Measurements from ENCODE around the gene IFNG.
A peak's percentile ranks its signal among the peaks of the same experiment; 100 is the strongest.

Gene IFNG

DNA sequence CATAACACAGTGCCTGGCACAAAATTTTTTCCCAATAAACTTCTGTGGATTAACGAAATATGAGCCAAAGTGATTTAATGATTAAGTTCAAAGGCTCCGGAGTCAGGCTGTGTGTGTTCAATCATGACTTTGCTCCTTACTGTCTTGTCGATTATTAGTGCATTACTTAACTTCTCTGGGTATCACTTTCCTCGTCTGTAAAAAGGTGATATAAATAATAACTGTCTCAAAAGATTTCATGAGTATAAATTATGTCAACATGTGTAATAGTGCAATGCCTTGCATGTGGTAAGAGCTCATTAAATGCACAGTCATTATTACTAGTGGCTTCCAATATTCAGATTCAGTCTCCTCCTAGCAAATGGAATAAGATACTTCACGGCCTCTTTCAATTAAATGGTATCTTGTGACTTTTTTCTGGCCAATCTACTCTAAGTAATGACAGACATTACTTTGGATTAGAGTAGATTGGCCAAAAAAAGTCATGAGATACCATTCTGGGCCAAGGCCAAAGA is 6.8 kb upstream of the IFNG start:
- DNase-seq (ENCODE audit: low read depth in 2 of 2), result no peak

DNA sequence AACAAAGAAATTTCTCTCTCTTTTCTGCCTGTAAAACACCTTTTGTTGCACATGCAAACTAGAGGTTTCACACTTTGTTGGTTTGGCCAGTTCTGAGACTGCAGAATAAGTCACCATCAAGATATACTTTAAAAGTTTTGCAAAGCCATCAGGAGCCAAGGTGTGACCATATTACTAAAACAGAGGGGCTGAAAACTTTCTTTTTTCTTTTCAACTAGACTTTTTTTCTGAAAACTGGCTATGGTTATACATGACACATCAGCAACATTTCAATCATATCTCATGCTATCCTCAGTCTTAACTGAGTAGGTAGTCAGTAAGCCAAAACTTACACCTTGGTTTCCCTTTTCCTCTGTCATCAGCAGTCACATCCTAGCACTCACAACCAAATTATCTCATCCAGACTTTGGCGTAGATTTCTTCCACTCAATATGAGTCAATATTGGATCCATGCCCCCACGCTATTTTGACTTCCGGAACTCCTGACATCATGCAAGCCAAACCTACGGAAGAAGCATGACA is 4.1 kb upstream of the IFNG start:
- DNase-seq (ENCODE audit: low read depth in 2 of 2), result no peak

DNA sequence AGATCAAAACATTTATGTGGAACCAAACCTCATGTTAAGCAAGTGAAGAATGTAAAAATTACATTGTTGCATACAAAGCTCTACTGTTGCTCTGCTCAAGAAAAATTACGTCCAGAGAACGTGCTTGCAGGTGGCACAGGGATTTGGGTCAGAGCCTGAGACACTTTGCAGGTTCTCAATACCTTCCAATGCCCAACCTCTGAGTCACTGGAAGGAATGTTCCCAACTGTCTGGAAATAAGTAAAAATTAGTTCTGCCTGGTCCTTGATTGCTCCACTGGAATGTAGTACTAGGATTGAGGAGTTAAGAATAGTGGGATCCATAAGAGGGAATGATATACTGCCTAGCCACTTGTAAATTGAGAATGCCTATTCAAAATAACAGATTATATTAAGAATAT is 2.8 kb upstream of the IFNG start:
- no peak for DNase-seq (ENCODE audit: low read depth in 2 of 2)

DNA sequence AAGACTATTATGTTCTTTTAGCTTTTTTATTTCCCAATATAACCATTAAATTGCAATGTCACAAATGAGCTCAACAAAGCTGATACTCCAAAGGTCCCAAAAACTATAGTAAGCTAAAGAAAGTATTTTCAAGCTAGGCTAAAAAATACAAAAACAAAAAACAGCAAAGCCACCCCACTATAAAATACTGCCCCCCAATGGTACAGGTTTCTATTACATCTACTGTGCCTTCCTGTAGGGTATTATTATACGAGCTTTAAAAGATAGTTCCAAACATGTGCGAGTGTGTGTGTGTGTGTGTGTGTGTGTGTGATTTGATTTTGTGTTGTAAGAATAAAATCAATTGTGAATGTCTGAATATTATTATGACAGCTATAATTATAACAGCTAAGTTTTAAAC is 1.1 kb downstream of the IFNG start:
- DNase-seq (ENCODE audit: low read depth in 2 of 2), result no peak

DNA sequence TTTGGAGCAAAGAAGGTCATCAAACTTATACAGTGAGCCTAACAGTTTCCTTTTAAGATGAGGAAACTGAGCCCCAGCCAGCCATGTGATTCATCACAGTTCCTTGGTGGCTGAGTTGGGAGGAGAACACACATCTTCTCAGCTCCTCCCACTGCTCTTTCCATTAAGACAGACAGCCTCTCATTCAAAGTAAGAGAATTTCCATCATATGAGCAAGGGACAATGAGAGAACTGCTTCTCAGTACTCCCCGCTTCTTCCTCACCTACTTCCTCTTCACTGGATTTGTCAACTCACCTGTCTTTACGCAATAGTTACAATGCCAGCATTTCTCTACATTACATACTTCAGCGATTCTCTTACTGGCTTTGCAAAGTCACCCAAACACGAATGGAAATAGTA is 2.2 kb downstream of the IFNG start:
- DNase-seq (ENCODE audit: low read depth in 2 of 2), result no peak

DNA sequence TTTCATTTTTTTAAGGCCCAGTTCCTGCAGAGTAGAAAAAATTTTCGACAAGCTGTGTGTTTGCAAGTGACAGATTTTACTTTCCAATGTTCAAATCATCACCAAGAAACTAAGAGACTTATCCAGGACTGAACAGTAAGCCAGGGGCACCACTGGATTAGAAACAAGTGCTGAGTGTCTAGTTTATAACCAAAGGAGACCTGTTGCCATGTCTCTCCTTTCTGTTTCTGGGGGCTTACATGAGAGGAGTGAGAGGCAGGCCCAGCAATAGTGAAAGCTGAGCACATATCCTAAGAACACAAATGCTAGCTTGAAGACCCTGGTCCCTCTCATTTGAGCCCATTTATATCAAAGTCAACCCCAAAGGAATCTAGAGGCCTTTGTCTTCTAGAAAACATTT is 2.9 kb downstream of the IFNG start:
- DNase-seq (ENCODE audit: low read depth in 2 of 2), result no peak

DNA sequence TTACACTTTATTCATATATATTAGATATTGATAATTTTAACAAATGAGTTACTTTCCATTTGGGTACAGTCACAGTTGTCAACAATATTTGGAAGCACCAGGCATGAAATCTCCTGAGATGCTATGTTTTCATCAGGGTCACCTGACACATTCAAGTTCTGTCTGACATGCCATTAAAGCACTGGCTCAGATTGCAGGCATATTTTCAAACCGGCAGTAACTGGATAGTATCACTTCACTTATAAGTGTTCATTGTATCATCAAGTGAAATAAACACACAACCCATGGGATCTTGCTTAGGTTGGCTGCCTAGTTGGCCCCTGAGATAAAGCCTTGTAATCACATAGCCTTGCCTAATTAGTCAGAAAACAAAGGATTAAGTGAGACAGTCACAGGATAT is 4.8 kb downstream of the IFNG start:
- DNase-seq (ENCODE audit: low read depth in 2 of 2), result no peak

DNA sequence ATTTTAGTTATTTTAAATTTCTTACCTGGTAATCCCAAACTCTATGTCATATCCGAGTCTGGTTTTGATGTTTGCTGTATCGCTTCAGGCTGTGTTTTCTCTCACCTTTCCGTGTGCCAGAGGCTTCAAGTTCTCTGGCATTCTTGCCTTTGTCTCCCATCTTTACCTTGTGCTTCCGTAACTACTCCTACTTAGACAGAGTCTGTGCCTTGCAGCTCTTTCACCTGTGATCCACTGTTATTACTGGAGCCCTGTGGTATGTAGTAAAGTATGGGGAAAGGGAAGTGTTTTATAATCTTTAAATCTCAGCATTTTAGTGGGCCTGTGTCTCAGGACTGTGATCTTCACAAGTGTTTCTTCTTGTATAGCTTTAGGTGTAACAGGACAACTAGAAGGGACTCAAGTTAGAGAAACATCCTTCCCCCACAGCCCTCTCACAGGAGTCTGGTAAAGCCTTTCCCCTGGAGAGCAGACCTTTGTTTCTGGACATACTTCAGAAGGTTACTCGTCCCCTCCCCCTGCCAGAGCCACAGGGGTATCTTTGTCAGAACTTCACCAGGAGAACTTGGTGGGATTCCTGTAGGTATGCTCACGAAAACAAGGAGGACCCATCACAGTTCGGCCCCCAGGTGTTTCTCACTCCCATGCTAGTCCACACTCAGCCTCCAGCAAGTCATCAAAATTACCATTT is 11.1 kb downstream of the IFNG start:
- DNase-seq (ENCODE audit: low read depth in 2 of 2), result no peak

DNA sequence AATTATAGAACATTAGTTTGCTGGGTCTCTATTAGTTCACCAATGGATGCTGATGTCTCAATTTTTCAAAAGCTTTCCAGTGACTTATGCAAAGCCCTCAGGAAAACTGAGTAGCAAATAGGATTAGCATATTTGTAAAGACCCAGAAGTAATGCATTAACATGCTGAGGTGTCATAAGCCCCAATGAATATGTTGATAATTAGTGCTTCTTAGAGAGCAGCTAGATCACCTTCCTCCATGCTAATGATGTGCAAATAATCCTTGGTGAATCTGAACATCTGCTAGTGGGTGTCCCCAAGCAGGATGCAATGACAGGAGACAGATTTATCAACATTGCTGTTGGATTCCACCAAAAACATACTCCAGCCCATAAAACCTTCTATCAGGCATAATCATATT is 19.0 kb downstream of the IFNG start:
- no peak for DNase-seq (ENCODE audit: low read depth in 2 of 2)

DNA sequence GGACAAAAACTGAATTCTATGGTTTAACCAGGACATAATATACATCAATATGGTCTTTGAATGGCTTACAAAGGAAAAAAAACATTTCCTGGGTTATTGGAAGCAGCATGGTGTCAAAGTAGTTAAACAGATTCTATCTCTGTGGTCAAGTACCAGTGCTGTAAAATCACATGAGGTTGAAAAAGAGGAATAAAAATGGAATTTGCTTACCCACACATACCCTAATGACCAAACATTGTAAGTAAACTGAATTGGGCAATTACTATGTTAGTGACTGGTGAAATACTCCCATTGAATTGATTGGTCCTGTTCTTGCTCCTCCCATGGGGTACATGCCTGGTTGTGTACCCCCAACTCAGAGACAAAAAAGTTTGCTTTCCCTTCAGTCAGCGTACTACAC is 19.6 kb downstream of the IFNG start:
- no peak for DNase-seq (ENCODE audit: low read depth in 2 of 2)

DNA sequence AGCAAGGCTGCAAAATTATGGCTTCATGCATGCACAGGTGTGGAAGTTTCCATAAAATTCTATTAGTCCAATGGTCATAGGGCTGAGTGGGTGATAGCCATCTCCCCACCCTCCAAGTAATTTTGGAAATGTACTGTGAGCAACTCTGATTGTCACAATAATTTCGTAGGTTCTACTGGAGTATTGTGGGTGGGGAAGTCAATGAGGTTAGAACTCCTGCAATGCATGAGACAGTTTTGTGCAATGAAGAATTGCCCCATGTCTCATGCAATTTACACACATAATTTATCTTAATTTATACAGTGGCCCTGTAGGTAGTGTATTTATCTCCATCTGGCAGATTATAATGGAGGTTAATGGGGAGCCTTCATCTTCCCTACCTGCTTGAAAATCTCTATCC is 20.5 kb downstream of the IFNG start:
- DNase-seq (ENCODE audit: low read depth in 2 of 2), result no peak

DNA sequence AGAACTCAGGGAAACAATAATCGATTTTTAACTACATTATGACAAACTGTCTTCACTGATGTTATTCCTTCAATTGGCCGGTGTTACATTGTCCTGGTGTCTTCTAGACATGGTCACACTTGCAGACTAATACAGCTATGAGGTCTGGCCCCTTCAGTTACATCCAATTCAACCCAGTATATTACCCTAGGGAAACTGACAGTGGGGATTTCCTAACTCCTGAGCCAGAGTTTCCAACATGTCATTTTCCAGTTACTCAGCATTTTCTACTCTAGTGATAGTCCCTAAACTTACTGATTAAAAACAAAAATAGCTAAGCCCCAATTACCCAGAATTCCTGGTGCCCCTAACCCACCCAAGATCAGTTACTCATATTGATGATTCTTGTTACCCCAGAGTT is 21.1 kb downstream of the IFNG start:
- DNase-seq (ENCODE audit: low read depth in 2 of 2), result no peak

DNA sequence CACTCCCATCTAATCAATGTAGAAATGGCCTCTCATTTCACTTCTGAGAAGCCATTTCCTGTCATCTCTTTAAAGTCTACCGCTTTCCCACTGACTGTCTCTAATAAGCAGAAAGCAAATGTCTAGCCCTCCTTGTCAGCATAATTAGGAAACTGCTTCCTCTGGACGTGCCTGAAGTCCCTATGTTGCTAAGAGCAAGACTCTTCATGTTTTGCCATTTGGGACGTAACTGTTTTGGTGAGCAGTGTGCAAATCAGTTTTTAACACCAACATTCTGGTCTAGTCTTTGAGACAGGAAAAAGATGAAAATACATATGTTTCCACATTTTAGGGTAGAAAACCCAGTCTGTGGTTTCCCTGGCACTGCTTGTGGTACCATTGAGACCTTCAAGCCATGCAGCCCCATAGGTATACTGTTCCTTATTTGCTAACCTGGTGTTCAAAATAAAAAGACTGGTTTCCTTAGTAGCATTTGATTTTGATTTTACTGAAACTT is 22.2 kb downstream of the IFNG start:
- no peak for DNase-seq (ENCODE audit: low read depth in 2 of 2)

DNA sequence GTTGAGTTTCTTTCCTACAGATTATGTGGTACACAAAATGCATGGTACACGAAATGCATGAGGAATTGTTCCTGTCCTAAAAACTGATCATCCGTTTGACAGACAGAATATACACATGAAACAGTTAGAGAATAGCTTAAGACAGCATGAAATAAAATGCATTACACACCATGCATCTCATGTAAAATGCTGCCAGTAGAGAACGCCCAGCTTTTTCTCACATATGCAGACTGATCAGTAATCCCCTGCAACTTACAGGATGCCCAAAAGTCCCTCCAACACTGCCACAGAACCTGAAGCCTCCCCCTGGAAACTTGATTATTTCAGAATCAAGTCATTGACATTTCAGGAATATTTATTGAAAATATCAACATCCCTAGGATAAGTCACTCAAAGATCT is 24.0 kb downstream of the IFNG start:
- no peak for DNase-seq (ENCODE audit: low read depth in 2 of 2)

DNA sequence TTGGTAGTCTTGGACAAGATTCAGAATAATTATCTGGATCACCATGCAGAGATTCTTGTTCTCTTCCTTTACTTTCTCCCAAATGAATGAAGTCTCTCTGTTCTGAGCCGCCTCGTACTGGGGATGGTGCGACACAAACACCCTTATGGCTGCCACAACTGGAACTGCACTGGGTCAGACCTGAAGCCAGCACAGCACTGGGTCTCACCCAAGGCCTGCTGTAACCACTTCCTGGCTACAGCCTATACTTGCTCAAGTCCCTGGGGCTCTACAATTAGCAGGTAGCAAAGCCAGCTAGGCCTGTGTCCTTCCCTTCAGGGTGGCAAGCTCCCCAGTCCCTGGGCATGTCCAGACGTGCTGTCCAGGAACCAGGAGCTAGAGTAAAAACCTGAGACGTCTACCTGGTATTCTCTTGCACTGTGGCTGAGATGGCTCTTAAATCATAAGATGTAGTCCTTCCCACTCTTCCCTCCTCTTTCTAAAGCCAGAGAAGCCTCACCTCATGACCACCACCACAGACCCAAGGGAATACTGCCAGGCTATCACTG is 27.6 kb downstream of the IFNG start:
- no peak for DNase-seq (ENCODE audit: low read depth in 2 of 2)

DNA sequence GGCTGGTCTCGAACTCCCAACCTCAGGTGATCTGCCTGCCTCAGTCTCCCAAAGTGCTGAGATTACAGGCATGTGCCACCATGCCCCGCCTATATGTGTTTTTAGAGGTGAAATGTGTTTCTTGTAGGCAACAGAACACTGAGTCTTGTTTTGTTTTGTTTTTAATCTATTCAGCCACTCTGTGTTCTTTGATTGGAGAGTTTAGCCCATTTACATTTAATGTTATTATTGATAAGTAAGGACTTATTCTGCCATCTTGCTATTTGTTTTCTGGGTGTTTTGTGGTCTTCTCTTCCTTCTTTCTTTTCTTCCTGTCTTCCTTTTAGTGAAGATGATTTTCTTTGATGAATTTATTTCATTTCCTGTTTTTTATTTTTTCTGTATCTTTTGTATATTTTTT is 29.6 kb downstream of the IFNG start:
- no peak for DNase-seq (ENCODE audit: low read depth in 2 of 2)

DNA sequence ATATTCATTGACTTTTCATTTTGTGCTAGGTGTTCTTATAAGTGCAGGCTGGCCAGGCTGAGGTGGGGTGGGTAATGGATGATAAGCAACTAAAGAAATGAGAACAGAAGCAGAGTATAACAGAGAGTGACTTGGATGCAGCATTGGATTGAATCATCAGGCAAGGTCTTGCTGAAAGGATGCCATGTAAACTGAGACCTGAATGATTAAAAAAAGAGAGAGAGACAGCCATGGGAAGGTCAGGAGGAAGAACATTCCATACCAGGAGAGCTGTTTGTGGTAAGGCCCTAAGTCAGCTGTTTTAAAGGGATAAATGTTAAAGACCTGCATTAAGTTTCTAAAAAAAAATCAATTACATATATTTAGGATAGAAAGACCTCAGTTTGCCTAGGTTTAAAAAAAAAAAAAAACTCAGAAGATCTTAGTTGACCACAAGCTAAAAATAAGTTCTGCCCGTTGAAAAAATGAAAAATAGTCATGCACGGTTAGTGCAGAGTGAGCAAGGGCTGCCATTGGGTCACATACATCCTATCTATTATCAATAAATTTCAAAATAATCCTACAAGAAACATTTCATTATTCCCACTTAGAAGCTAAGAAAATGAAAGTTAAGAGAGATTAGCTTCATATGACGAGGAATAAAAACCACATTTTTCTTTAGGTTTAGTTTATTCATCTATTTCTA is 37.2 kb downstream of the IFNG start:
- no peak for DNase-seq (ENCODE audit: low read depth in 2 of 2)

DNA sequence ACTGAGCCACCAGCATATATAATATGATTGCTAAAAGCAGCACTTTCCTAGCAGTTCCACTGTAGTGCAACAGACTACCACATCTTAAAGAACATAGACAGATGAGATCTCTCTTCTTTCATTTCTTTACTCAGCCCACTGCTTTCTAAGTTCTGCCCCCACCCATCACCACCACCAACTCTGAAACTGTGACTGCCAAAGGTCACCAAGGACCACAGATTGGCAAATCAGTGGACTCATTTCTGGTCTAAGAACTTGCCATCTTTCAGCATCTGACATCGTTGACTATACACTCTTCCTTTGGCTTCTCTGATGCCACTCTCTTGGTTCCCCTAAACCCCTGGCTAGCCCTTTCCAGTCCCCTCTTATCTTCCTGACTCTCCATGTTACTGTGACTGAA is 38.4 kb downstream of the IFNG start:
- DNase-seq (ENCODE audit: low read depth in 2 of 2), result no peak

DNA sequence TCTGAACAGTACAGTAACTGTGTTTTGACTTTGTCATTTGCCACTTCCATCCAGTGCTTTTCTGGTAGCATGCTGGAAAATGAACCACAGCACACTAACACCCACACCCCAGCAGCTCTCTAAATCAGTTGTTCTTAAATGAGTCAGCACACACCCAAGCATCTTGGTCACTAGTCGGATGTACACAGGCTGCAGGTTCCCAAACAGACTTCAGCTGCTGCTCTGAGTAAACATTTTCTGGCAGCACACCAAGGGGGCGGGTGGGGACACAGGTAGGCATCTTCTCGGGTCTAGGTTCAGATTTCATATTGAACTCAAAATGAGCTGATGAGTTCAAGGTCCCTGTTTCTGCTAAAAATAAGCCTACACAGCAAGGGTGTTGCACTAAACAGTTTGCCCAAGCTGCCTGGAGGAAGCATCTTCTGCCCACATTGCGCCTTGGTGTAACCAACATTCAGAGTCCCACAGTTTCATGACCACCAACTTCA is 39.8 kb downstream of the IFNG start:
- DNase-seq (ENCODE audit: low read depth in 2 of 2), result peak in 1 of 2 donors; percentile 27

DNA sequence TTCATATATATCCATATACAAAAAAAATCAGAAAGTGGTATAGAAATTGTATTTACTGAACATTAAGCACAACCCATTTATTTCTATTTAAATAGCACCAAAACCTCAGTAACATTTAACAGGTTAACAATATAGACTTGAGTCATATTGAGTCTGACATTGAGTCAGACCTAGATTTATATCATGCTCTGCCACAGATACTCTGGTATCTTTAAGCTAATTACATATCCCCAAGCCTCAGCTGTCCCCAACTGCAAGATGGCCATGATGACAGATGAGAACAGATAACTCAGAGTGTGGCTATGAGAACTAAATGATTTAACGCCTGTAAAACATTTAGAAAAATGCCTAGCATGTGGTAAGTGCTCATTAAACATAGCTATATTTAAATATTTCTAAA is 40.3 kb downstream of the IFNG start:
- DNase-seq (ENCODE audit: low read depth in 2 of 2), result no peak

DNA sequence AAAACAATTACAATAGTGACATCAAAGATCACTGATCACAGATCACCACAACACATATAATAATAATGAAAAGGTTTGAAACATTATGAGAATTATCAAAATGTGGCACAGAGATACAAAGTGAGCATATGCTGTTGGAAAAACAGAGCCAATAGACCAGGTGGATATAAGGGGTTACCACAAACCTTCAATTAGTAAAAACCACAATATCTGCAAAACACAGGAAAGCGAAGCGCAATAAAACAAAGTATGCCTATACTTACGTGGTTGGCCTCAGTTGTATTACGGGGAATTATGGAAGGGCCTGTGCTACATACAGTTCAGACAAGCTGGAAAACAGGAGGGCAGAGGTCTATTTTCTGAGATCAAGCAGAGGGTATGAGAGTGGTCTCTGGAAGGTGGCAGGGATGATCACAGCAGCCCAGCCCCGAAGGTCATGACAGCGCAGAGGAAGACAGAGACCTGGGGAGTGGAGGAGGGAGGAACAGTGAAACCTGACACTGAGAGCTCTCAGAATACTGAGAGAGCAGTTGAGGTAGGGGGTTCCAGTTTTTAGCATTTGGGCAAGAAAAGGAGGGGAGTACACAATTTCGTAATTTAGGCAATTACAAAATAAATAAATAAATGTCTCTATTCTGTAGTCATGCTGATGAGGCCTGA is 41.3 kb downstream of the IFNG start:
- no peak for DNase-seq (ENCODE audit: low read depth in 2 of 2)

DNA sequence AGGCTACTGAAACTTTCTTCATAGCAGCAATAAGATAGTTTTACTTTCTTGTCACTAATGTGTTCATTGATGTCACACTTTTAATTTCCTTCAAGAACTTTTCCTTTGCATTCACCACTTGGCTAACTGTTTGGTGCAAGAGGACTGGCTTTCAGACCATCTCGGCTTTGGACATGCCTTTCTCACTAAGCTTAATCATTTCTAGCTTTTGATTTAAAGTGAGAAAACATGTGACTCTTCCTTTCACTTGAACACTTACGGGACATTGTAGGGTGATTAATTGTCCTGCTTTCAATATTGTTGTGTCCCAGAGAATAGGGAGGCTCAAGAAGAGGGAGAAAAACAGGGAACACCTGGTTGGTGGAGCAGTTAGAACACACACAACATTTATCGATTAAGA is 41.9 kb downstream of the IFNG start:
- DNase-seq (ENCODE audit: low read depth in 2 of 2), result no peak
